ENCODE data around the gene EP400.

The EP400 gene

DNA sequence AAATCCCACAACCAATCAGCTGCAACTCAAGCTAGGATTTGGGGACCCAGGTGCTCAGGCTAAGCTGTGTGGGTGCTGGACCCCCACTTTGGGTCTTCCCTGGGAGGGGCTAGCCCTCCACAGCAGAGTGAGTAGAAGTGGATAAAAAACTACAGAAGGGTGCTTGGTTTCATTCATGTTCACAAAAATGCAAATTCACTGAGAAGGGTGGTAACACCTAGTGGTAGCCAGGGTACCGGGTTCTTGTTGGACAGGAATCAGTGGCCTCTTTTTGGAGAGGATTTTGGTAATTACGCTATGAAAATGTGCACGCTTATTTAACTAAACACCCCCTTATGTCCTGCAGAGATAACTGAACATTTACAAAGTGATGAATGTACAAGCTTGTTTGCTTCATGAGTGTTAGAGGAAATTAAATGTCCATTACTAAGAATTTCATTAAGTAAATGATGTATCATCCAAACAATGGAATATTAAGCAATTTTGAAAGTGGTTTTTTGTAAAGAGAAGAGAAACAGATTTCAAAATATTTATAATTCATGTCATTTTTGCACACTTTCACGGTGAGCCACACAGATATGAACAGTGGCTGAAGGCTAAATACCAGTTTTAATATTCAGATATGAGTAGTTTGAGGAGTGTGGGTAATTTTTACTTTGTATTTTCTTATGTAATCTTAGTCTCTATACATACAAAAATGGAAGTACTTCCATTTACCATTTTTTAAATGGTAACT lies 116.0 kb downstream of the EP400 start (continued):
- no peak for TF ChIP-seq ZNF513 (tag by site-specific recombination; IDR thresholded peaks at IDR 0.05)
- TF ChIP-seq ZNF24 (tag by site-specific recombination; IDR thresholded peaks at IDR 0.05) = no peak

- ChIA-PET POLR2A (no interaction called here), CTCF (no interaction called here)
- Histone ChIP-seq H3K27ac (ENCODE audit: extremely low read depth, low read depth, low read length) (no peak overlapping the region), H3K4me3 (ENCODE audit: low read depth, low read length) (no peak overlapping the region), H3K9me3 (ENCODE audit: control insufficient read depth, insufficient read depth, low read depth, low read length) (no peaks in the 10 kb centered on the region), H3K36me3 (ENCODE audit: control insufficient read depth in 2 of 2, insufficient read depth in 1 of 2, low read length in 2 of 2) (peaks cover 4 to 94% of the 10 kb centered on the region in 2 experiments), H3K4me1 (ENCODE audit: control insufficient read depth, insufficient read depth, low read length) (no peaks in the 10 kb centered on the region)
- TF ChIP-seq ZNF311 (tag by site-specific recombination; IDR thresholded peaks at IDR 0.05; ENCODE audit: borderline replicate concordance) = no peak
- TF ChIP-seq ZNF621 (tag by site-specific recombination; IDR thresholded peaks at IDR 0.05) = no peak
- TF ChIP-seq WT1 (tag by site-specific recombination; IDR thresholded peaks at IDR 0.05) = no peak
- no peak for TF ChIP-seq ZNF24 (tag by site-specific recombination; IDR thresholded peaks at IDR 0.05)
- no peak for TF ChIP-seq ZNF560 (tag by site-specific recombination; IDR thresholded peaks at IDR 0.05; ENCODE audit: borderline replicate concordance)
- TF ChIP-seq IKZF3 (tag by site-specific recombination; IDR thresholded peaks at IDR 0.05) = no peak
- no peak for TF ChIP-seq SALL2 (tag by site-specific recombination; IDR thresholded peaks at IDR 0.05; ENCODE audit: borderline replicate concordance)
- no peak for TF ChIP-seq ZNF324 (tag by site-specific recombination; IDR thresholded peaks at IDR 0.05)
- no peak for TF ChIP-seq ZNF514 (tag by site-specific recombination; IDR thresholded peaks at IDR 0.05)
- no peak for TF ChIP-seq ZNF530 (tag by site-specific recombination; IDR thresholded peaks at IDR 0.05; ENCODE audit: low read depth)
- no peak for TF ChIP-seq GFI1B (tag by site-specific recombination; IDR thresholded peaks at IDR 0.05)
- TF ChIP-seq ZNF791 (tag by site-specific recombination; IDR thresholded peaks at IDR 0.05) = no peak
- no peak for TF ChIP-seq ZNF664 (tag by site-specific recombination; IDR thresholded peaks at IDR 0.05)
- no peak for TF ChIP-seq ZNF155 (tag by site-specific recombination; IDR thresholded peaks at IDR 0.05)
- no peak for TF ChIP-seq AEBP2 (tag by site-specific recombination; IDR thresholded peaks at IDR 0.05; ENCODE audit: borderline replicate concordance)
Observed at GRCh38 chr12:132066345-132066685, 116.6 kb downstream of the EP400 start.

DNA sequence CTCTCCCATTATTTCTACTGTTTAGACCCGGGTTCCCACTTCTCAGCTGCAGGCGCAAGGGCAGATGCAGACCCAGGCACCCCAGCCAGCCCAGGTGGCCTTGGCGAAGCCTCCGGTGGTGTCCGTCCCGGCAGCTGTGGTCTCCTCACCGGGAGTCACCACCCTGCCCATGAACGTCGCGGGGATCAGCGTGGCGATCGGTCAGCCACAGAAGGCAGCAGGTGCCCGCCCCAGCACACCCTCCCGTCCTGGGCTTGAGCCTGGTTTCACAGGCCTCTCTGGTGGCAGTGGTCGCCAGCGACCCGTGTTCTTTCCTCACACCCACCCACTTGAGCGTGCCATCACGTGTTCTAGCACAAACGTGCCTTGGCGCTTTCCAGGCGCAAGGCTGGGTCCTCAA lies 117.0 kb downstream of the EP400 start:
- POLR2A ChIA-PET = no interaction called here

More for the DNA sequence above, 117.0 kb downstream of the EP400 start:
- TF ChIP-seq ZNF670 (tag by site-specific recombination; IDR thresholded peaks at IDR 0.05; ENCODE audit: low read depth) (no peak), ZNF175 (tag by site-specific recombination; IDR thresholded peaks at IDR 0.05) (no peak), ZSCAN16 (tag by site-specific recombination; IDR thresholded peaks at IDR 0.05) (no peak), HOXD13 (CRISPR knock-in tag; IDR thresholded peaks at IDR 0.05; ENCODE audit: borderline replicate concordance) (no peak), ZNF146 (tag by site-specific recombination; IDR thresholded peaks at IDR 0.05) (no peak), ZBTB8A (tag by site-specific recombination; IDR thresholded peaks at IDR 0.05) (no peak), RBAK (tag by site-specific recombination; IDR thresholded peaks at IDR 0.05) (no peak), ZNF585B (tag by site-specific recombination; IDR thresholded peaks at IDR 0.05) (no peak)
- TF ChIP-seq, protein P1, sequence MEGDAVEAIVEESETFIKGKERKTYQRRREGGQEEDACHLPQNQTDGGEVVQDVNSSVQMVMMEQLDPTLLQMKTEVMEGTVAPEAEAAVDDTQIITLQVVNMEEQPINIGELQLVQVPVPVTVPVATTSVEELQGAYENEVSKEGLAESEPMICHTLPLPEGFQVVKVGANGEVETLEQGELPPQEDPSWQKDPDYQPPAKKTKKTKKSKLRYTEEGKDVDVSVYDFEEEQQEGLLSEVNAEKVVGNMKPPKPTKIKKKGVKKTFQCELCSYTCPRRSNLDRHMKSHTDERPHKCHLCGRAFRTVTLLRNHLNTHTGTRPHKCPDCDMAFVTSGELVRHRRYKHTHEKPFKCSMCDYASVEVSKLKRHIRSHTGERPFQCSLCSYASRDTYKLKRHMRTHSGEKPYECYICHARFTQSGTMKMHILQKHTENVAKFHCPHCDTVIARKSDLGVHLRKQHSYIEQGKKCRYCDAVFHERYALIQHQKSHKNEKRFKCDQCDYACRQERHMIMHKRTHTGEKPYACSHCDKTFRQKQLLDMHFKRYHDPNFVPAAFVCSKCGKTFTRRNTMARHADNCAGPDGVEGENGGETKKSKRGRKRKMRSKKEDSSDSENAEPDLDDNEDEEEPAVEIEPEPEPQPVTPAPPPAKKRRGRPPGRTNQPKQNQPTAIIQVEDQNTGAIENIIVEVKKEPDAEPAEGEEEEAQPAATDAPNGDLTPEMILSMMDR (tag by site-specific recombination; IDR thresholded peaks at IDR 0.05) = no peak
- Histone ChIP-seq H3K4me3 (ENCODE audit: low read depth, low read length) (no peak overlapping the region), H3K9me3 (ENCODE audit: control insufficient read depth, insufficient read depth, low read depth, low read length) (no peaks in the 10 kb centered on the region), H3K4me1 (ENCODE audit: control insufficient read depth, insufficient read depth, low read length) (no peaks in the 10 kb centered on the region), H3K36me3 (ENCODE audit: control insufficient read depth in 2 of 2, insufficient read depth in 1 of 2, low read length in 2 of 2) (peaks cover 4 to 92% of the 10 kb centered on the region in 2 experiments), H3K27ac (ENCODE audit: extremely low read depth, low read depth, low read length) (no peak overlapping the region)
- CTCF ChIA-PET = no interaction called here
